GM12878 (cell line): Measurements from ENCODE around the gene C17orf50. TPM values are rescaled to one million over a fixed set of nuclear protein-coding genes. Genes with fewer than 3 reads are reported as not detected.

Experiments
- MTA2 ChIP-seq: fragments of 450-650 bp; IDR thresholded peaks from 2 replicates; pipeline ENCODE4 v1.6.1; 2016; ENCODE audit warnings: low read depth, mild to moderate bottlenecking, moderate library complexity
- POLR2AphosphoS2 ChIP-seq: IDR thresholded peaks from 2 replicates; pipeline ENCODE4 v1.6.1; 2011; ENCODE audit warnings: low read depth, mild to moderate bottlenecking, low read length, improper control_type of control experiment, moderate library complexity
- PRDM15 ChIP-seq: fragments of 450-650 bp; formaldehyde crosslinking; IDR thresholded peaks from 2 replicates; pipeline ENCODE4 v1.4.0; 2020; ENCODE audit warnings: mild to moderate bottlenecking, moderate library complexity
- RAD51 ChIP-seq: fragments of 450-650 bp; IDR thresholded peaks from 2 replicates; pipeline ENCODE4 v1.6.1; 2016; ENCODE audit warnings: moderate library complexity, mild to moderate bottlenecking, inconsistent platforms
- USF1 ChIP-seq: IDR thresholded peaks from 2 replicates; pipeline ENCODE4 v1.6.1; 2011; ENCODE audit warnings: borderline replicate concordance, low read depth, mild to moderate bottlenecking, moderate library complexity, mixed read lengths, low read length; ENCODE audit not compliant: insufficient read depth; ENCODE audit errors: extremely low read length
- ZNF274 ChIP-seq: IDR thresholded peaks from one replicate; pipeline ENCODE4 v1.8.0; 2011; ENCODE audit not compliant: insufficient read length, insufficient read depth
- polyA plus RNA-seq, 11 experiments: library from polyadenylated mRNA; depleted of rRNA in 4 of 11; unstranded in 6 of 11; stranded (reverse) in 5 of 11; fragments of >200 nt; fragmentation: Nextera tagmentation in 4 of 11; fragmentation: Illumina TruSeq in 1 of 11; extraction: Ambion mirVana in 4 of 11; extraction: Trizol in 1 of 11; gene quantifications; 1 replicate in 1 of 11; 2 replicates in 10 of 11; pipeline versions ENCODE4 v1.2.1 to v1.2.3, GENCODE V29; 2011 to 2016; ENCODE audit warnings: inconsistent platforms in 2 of 11, missing spikeins in 2 of 11, low read depth in 1 of 11
- total RNA-seq, 4 experiments: library from RNA; depleted of rRNA in 3 of 4; stranded (reverse); fragments of >200 nt in 3 of 4; fragmentation: Illumina TruSeq in 1 of 4; extraction: Trizol in 1 of 4; gene quantifications; 2 replicates each; pipeline versions ENCODE4 v1.2.1 to v1.2.3, GENCODE V29; 2013 to 2021
- TF ChIP-seq, protein P1 (sequence below): fragments of 450-650 bp; IDR thresholded peaks from 2 replicates; pipeline ENCODE4 v1.6.1; 2014; ENCODE audit warnings: mild to moderate bottlenecking

The C17orf50 gene
- total and polyA plus RNA-seq, 10 of the 15 experiments (the other 5 are each of a cell fraction or from before 2014, with no cell fraction given), result 0.16 TPM; not detected in 9

DNA sequence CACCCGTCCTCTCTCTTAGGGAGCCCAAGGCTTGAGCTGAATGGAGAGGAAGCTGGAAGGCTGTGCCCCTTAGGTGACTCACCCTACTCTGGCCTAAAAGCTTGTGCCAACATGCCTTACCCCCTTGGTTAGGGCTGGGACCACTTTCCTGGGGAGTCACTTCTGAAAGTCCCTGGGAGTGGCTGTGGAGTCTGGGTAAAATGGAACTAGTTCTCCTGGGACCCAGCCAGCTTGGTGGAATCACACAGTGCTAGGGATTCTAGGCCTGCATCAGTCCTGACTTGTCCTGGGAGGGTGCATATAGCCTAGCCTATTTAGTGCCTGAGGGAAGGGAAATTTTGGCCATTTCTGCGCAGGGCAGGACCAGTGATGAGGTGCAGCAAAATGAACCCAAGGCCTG lies 24.2 kb downstream of the C17orf50 start (continued):
- TF ChIP-seq PRDM15, result no peak
- TF ChIP-seq RAD51, result no peak
- TF ChIP-seq, protein P1, sequence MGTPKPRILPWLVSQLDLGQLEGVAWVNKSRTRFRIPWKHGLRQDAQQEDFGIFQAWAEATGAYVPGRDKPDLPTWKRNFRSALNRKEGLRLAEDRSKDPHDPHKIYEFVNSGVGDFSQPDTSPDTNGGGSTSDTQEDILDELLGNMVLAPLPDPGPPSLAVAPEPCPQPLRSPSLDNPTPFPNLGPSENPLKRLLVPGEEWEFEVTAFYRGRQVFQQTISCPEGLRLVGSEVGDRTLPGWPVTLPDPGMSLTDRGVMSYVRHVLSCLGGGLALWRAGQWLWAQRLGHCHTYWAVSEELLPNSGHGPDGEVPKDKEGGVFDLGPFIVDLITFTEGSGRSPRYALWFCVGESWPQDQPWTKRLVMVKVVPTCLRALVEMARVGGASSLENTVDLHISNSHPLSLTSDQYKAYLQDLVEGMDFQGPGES, result no peak
- TF ChIP-seq ZNF274, result no peak
- TF ChIP-seq MTA2, result no peak
- TF ChIP-seq POLR2AphosphoS2, result no peak
- TF ChIP-seq USF1, result no peak
- TF ChIP-seq, all 136 proteins: peak for 0
